GM18498 (cell line): ENCODE results near the gene BMF.
"Not testable (repeated sequence)": the region's sequence is repeated elsewhere in the genome, so short reads cannot be mapped to it uniquely, and the experiment has no call there.

Experiments used
- ATAC-seq: cut with Tn5 transposase; IDR thresholded peaks from one replicate; pipeline ENCODE4 v1.9.1; 2021; ENCODE audit warnings: mild to moderate bottlenecking, moderate library complexity; ENCODE audit not compliant: unreplicated experiment

Gene BMF, protein sequence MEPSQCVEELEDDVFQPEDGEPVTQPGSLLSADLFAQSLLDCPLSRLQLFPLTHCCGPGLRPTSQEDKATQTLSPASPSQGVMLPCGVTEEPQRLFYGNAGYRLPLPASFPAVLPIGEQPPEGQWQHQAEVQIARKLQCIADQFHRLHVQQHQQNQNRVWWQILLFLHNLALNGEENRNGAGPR

DNA sequence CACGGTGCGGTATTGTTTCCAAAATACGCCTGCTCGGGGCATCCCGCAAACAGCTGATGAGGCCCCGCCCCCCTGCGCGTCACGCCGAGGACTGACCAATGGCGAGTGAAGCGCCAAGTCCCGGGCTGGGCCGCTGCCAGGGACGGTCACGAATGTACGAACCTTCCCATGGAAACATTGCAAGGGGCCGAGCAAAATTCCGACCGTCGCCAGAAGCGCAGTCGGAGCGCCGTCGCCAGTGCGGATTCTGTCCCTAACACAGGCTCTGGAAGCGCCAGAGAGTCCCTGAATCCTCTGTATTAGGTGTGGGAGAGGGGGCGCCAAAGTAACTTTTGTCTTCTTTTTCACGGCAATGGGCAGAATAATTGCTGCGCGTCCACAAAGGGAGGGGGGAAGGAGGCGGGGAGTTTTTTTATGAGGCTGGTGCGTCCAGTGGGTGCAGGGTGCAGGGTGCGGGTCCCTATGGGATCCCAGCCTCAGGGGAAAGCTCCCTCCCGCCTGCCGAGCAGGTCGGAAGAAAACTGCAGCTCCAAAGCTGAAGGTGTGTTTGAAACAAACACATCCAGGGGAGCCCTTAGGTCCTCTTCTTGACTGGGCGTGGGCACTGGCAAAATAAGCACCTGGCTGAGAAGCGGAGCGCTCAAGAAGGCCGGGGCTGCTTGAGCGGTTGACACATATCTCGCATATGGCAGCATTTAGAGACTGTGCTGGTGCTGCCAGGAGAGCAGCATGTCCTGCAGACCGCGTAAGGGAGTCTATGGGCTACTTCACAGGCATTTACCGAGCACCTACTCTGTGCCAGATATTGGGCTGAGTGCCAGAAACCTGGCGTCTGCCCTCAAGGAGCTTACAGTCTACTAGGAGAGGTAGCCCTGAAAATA, at the start of gene BMF:
BMF (minus strand) TSS at position 25 of the 881 bp plus-strand sequence. CDS start 2,793 bp downstream, outside the sequence.
- peak; percentile 66 for ATAC-seq

DNA sequence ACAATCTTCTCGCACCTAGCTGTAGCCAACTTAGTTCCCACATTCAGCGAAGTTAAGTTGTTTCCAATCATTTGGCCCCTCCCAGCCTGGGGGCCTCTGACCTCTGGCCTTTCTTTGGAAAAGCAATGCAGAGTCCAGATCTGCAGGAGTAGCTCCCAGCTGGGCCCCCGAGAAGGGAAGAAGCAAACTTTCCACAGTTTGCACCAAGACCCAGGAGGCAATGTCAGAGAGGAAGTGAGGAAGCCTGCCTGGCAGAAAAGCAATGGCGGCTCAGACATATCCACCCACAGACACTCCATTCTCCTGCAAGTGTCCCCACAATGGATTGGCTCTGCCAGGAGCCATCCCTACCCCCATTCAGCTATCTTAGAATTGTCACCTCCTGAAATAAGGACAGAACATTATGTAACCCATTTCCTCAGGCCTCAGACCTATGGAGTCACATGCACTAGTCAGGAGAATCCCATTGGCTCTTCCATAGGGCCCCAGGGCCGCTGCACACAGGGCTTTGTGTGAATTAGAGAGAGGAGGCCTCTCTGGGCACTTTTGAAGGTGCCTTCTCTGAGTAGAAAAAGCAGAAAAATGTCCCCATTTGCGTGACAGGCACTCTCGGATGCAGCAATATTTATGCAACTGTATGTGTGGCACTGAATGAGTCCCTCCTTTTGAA, 49.2 kb upstream of the BMF start:
- no peak for ATAC-seq

- ATAC-seq = no peak
Observed at GRCh38 chr15:40155270-40155910, 46.7 kb upstream of the BMF start.

- not testable (repeated sequence) for ATAC-seq
Observed at GRCh38 chr15:40154821-40155220, 46.1 kb upstream of the BMF start.

GRCh38 chr15:40151991-40152390, 43.3 kb upstream of the BMF start:
- no peak for ATAC-seq

DNA sequence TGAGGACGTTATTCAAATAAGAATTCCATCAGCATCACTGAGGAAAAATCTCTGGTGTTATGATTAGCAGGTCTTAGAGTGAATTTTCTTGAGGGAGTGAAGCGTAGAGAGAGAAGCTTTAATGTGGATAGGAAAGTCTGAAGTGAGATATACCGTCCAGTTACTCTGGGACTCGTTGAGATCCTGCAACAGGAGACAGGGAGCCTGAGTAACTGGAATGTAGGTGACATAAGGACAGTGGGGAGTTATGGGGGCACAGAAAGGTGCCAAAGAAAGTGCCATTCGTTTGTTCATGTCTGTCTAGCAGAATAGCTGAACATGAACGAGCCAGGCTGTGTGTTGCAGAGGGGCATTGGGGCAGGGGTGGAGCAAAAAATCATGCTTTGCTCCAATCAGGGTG, 42.8 kb upstream of the BMF start:
- no peak for ATAC-seq

DNA sequence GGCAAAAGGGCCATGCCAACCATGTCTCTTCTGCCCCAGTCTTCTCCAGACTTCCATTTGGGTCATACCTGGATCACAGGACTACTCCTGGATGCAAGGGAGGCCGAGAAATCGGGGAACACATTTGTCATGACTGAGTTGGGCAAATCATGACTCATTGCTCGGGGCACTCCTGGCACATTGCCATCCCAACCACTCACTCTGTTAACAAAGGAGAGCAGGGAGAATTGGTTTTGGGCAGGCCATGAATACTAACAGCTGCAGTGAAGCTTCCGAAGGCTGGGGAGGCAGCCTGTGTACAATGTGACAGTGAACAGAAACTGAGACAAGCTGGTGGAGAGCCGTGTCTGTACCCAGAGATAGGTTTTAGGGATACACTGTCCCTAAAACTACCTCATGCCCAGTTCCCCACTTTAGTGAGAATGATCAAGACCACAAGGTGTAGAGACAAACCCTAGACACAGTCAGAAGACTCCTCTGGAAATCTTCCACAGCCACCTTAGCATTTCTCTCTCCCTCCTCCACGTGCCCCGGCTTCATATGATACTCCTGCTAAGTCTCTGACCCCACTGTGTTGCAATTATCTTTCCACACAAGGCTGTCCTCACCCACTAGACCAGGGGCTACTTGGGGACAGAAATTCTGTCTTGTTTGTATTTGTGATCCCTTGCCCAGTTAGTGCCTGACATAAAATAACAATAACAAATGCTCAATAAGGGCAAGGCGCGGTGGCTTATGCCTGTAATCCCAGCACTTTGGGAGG, 41.7 kb upstream of the BMF start:
- ATAC-seq = no peak

GRCh38 chr15:40149339-40149738, 40.7 kb upstream of the BMF start:
- no peak for ATAC-seq

DNA sequence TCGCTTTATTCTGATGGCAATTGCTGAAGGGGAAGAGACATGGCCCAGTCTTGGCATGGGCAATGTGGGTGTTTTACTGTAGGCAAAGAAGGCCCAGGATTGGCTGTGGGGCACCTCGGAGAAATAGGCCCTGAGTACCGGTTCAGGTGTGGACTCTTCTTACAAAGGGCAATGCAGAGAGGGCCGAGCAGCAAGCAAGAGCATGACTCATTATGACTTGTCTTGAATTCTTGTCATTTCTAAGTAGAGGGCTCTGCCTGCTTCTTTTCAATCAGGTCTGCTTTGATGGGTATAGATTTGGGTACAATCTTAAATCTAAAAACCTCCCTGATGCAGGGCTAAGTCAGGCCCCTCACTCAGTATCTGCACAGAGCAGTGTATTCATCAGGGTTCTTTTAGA, 37.4 kb upstream of the BMF start:
- no peak for ATAC-seq

GRCh38 chr15:40142428-40142827, 33.7 kb upstream of the BMF start:
- ATAC-seq = no peak

- ATAC-seq = not testable (repeated sequence)
Observed at GRCh38 chr15:40138201-40138570, 29.5 kb upstream of the BMF start.

DNA sequence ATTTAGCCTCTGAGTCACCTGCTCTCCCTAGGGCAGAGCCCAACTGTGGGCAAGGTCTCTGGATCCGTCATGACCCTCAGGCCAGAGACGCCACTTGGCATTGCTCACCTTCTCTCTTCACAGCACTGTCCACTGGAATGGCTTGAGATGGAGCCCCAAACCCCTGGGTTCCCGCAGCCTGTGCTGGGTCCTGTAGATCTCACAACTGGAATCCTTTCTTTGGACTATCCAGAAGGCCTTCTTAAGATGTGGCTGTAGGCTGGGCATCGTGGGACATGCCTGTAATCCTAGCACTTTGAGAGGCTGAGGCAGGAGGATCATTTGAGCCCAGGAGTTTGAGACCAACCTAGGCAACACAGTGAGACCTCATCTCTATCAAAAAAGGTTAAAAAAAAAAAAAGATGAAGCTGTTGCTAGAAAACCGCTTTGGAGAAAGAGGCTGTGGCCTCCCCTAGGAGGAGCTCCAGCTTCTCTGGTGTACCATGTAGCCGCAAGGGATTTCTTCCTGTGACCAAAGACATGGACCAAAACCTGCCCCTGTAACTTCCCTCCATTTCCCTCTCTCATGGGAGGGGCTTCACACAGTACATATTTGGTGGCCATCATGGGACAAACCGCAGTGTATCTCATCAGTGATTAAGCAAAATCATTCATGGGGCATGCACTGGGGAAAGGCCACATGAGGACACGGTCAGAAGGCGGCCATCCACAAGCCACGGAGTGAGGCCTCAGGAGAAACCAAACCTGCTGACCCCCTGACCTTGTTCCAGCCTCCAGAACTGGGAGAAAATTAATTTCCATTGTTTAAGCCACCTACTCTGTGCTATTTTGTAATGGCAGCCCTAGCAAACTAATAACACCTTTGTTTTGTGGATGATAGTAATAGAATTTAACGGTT, 28.9 kb upstream of the BMF start:
- no peak for ATAC-seq

DNA sequence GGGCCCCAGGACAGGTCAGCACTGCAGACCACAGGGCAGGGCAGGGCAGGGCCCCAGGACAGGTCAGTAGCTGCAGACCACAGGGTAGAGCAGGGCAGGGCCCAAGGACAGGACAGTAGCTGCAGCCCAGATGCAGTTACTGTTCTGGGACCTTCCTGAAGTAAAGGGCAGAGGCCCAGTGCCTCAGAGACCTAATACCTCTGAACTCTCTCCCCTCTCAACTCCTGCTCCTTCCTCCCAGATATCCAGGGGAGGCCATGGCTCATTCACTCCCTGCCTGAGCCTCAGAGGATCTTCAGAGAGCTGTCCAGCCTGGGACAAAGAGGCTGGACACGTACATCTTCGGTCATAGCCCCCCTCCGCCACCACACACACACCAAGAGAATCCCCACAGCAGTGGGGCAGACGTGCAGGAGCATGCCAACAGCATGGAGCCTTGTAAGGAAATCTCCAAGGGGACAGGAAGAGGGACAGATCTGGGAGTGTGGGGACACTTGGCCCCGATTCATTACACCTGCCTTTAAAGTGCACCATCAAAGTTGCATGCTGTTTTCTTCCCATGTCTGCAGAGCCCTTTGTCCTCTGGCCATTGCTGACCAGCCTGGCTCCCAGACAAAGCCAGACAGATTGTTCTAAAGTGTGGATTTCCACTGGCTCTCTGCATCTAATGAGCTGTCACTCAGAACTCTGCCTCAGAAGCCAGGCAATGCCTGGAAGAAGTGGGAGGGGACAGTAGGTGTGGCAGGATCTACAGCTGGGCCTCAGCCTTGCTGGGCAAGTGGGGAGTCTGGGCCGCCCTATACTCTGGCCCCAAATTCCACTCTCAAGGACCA, 28.0 kb upstream of the BMF start:
- no peak for ATAC-seq

GRCh38 chr15:40135846-40136450, 27.3 kb upstream of the BMF start:
- not testable (repeated sequence) for ATAC-seq

DNA sequence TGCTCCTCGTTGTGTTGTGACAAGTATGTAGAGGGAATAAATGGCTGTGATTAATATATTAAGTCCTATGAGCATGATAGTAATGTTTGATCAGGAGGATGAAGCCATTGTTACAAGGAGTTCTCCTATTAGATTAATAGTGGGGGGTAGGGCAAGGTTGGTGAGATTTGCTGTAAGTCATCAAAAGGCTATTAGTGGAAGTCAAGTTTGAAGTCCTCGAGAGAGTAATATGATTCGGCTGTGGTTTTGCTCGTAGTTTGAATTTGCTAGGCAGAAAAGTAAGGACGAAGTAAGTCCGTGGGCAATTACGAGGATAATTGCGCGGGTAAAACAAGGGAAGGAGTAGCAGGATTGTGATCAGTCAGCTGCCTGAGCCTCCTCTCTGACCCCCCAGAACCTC, 26.2 kb upstream of the BMF start:
- ATAC-seq = no peak

- ATAC-seq = no peak
Observed at GRCh38 chr15:40133544-40133943, 24.9 kb upstream of the BMF start.

DNA sequence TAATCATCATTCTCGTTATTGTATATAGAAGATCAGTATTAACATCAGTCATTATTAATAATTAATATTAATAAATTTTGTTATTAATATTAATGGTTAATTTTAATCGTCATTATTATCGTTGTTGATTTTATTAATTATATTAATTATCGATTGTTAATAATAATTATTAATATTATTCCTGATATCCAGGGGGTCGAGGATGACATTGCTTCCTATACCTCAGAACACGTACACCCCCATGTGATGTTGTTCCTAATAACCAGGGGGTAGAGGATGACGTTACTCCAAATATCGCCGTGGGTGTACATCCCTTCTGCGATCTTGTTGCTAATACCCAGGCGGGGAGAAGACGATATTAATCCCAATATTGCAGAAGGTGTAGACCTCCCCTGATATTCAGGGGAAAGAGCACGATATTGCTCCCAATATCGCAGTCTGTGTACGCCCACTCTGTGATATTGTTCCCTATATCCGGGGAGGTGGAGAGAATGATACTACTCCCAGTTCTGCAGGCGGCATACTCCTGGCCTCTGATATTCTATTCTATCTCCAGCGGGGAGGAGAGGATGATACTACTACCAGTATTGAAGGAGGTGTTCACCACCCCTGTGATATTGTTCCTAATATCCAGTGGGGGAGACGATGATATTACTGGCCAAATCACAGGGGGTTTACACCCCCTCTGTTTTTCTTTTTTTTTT, 22.3 kb upstream of the BMF start:
- no peak for ATAC-seq

GRCh38 chr15:40130118-40130517, 21.4 kb upstream of the BMF start:
- no peak for ATAC-seq
